GM19455 (cell line): ENCODE data around the gene NDST1.

Source experiments
- ATAC-seq: cut with Tn5 transposase; IDR thresholded peaks from one replicate; pipeline ENCODE4 v1.9.1; 2021; ENCODE audit not compliant: unreplicated experiment

The NDST1 gene

GRCh38 chr5:150521939-150522503, 14.1 kb downstream of the NDST1 start:
- ATAC-seq, result no peak

GRCh38 chr5:150522504-150523414, 14.8 kb downstream of the NDST1 start:
- ATAC-seq, result no peak

DNA sequence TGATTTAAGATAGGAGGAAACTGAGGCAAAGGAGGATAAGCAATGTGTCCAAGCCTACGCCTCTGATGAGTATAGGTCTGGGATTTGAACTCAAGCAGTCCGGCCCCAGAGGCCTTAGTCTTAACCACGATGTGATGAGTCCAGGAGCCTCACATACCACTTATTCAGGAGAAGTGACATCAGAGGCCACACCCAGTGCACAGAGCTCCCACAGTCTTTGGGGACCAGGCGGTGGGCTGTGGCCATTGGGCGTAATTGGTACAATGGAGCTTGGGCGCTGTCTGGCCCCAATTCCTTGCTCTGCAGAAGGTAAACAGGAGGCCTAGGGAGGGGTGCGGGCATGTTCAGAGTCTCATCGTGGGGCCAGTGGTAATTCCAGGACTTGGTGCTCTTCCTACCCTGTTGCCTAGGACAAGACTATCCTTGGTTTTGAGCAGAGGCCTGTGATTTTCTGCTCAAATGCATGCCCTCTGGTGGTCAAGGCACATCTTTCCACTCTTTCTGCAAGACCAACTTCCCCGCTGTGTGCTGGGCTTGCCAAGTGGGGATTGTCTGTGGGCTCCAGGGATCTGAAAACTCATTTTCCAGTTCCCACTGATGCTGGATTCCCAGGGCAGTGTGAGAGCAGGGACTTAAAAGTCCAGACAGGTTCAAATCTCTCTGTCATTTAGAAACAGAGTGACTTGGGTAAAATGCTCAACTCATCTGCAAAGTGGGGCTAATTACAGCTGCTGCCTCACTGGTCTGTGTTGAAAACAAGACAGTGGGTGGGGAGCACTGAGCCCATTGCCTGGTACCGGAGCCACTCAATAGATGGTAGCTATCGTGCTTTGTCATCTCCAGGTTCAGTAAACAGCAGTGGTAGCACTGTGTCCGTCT, 15.8 kb downstream of the NDST1 start:
- no peak for ATAC-seq

DNA sequence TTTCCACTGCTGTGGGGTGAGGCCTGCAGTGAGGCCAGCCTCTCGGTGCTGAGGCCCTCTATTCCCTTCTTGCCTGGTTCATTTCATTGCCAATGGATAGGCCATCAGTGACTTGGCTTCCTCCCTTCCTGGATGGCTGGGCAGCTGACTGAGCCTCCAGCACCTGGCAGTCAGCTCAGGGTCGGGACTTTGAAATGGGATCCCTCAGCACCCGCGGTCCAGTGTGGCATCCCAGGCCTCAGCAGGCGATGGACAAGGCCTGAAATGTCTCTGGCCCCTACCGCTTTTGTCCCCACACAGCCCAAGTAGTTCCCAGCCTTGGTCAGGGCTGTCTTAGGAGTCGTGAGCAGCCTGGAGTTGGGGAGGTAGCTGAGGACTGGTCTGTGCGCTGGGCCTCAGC, 17.2 kb downstream of the NDST1 start:
- no peak for ATAC-seq

DNA sequence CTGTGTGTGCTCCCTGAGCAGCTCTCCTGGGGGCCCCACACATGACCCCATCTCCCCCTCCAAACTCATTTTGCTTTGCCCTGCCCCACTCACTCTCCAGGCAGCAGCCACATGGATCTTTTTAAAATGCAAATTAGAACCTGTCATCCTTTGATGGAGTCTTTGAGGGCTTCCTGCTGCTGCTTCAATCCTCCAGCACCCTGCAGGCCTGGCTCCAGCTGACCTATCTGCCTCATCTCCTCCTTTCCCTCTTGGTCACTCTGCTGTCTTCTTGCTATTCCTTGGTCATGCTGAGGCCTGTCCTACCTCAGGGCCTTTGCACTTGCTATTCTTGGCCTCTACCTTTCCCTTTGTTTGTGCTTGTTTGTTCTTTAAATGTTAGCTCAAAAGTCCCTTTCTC, 17.9 kb downstream of the NDST1 start:
- no peak for ATAC-seq

DNA sequence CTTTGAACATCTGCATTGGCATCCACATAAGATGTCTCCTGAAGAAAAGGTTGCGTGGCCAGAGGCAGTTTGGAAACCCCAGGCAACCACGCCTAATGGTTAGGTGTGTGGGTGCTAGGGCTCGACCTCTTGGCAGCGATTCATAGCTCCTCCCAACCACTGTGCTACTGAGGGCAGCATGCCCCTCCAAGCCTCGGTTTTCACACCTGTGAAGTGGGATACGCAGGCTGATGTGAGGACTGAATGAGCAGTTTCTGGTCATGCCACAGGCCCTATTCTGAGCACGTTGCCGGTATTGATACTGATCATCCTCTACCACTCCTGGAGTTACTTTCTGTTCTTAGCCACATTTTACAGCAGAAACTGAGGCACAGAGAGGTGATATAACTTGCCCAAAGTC, 19.1 kb downstream of the NDST1 start:
- ATAC-seq, result no peak

DNA sequence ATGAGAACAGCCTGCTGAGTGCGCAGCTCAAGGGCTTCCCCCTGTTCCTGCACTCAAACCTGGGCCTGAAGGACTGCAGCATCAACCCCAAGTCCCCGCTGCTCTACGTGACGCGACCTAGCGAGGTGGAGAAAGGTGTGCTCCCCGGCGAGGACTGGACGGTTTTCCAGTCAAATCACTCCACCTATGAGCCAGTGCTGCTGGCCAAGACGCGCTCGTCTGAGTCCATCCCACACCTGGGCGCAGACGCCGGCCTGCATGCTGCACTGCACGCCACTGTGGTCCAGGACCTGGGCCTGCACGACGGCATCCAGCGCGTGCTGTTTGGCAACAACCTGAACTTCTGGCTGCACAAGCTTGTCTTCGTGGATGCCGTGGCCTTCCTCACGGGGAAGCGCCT, 19.9 kb downstream of the NDST1 start:
- ATAC-seq, result no peak

- ATAC-seq, result no peak
These were observed 21.1 kb downstream of the NDST1 start for GRCh38 chr5:150528924-150529546.

GRCh38 chr5:150529555-150529954, 21.6 kb downstream of the NDST1 start:
- no peak for ATAC-seq

GRCh38 chr5:150530423-150530822, 22.5 kb downstream of the NDST1 start:
- ATAC-seq, result no peak

DNA sequence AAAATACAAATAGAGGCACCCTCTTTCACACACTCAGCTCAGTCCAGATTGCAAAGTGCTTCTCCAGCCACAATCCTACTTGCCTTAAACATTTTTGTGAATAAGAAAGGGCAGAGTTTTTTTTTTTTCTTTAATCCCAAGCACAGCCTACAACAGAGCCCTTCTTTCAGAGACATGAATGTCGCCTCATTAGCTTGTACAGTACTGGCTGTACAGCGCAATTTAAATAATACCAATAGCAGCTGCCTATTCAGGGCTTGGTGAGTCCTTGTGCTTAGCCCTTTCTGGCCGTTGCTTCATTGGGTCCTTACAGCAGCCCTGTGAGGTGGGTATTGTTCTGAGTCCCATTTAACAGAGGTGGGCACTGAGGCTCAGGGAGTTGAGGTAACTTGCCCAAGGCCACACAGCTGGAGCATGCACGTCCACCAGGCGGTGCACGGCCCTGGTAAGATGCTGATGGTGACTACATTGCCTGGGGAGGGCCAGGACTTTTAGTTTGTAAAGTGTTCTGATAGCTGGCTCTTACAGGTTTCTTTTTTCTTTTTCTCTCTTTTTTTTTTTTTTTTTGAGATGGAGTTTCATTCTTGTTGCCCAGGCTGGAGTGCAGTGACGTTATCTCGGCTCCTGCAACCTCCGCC, 23.1 kb downstream of the NDST1 start:
- ATAC-seq, result no peak

GRCh38 chr5:150531686-150532085, 23.8 kb downstream of the NDST1 start:
- no peak for ATAC-seq

GRCh38 chr5:150532151-150532550, 24.2 kb downstream of the NDST1 start:
- ATAC-seq, result no peak

GRCh38 chr5:150532996-150533395, 25.1 kb downstream of the NDST1 start:
- no peak for ATAC-seq

DNA sequence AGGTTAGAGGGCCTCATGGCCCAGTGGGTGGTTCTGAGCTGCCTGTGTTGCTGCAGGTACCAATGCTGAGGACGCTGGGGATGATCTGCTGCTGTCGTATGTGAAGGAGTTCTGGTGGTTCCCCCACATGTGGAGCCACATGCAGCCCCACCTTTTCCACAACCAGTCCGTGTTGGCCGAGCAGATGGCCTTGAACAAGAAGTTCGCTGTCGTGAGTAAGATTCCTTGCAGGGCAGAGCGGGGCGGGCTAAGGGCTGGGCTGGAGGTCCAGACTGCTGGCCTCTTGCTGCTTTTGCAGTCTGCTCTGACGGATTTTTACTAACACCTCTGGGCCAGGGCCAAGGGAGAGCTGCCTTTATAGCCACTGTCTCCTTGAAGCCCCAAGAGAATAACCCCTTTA, 26.9 kb downstream of the NDST1 start:
- ATAC-seq, result no peak

DNA sequence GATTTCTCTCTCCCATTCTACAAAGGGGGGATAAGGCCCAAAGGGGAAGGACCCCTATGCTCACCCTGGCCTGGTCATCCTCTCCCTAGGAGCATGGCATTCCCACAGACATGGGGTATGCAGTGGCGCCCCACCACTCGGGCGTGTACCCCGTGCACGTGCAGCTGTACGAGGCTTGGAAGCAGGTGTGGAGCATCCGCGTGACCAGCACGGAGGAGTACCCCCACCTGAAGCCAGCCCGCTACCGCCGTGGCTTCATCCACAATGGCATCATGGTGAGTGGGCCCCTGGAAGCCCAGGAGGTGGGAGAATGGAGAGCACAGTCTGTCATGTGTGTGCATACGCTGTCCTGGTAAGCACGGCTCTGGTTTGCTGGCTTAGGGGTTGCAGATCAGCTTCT, 27.7 kb downstream of the NDST1 start:
- ATAC-seq, result no peak

GRCh38 chr5:150538007-150538917, 30.3 kb downstream of the NDST1 start:
- no peak for ATAC-seq

- no peak for ATAC-seq
These were observed 31.3 kb downstream of the NDST1 start for GRCh38 chr5:150539206-150539605.

- ATAC-seq, result no peak
These were observed 32.1 kb downstream of the NDST1 start for GRCh38 chr5:150540042-150540441.
